ENCODE data around the gene RICTOR. TPM values are rescaled to one million over a fixed set of nuclear protein-coding genes. Genes with fewer than 3 reads are reported as not detected.

RICTOR gene, protein sequence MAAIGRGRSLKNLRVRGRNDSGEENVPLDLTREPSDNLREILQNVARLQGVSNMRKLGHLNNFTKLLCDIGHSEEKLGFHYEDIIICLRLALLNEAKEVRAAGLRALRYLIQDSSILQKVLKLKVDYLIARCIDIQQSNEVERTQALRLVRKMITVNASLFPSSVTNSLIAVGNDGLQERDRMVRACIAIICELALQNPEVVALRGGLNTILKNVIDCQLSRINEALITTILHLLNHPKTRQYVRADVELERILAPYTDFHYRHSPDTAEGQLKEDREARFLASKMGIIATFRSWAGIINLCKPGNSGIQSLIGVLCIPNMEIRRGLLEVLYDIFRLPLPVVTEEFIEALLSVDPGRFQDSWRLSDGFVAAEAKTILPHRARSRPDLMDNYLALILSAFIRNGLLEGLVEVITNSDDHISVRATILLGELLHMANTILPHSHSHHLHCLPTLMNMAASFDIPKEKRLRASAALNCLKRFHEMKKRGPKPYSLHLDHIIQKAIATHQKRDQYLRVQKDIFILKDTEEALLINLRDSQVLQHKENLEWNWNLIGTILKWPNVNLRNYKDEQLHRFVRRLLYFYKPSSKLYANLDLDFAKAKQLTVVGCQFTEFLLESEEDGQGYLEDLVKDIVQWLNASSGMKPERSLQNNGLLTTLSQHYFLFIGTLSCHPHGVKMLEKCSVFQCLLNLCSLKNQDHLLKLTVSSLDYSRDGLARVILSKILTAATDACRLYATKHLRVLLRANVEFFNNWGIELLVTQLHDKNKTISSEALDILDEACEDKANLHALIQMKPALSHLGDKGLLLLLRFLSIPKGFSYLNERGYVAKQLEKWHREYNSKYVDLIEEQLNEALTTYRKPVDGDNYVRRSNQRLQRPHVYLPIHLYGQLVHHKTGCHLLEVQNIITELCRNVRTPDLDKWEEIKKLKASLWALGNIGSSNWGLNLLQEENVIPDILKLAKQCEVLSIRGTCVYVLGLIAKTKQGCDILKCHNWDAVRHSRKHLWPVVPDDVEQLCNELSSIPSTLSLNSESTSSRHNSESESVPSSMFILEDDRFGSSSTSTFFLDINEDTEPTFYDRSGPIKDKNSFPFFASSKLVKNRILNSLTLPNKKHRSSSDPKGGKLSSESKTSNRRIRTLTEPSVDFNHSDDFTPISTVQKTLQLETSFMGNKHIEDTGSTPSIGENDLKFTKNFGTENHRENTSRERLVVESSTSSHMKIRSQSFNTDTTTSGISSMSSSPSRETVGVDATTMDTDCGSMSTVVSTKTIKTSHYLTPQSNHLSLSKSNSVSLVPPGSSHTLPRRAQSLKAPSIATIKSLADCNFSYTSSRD (N-terminal part only)
- 37.0 and 38.6 TPM in 2 replicates for total RNA-seq

DNA sequence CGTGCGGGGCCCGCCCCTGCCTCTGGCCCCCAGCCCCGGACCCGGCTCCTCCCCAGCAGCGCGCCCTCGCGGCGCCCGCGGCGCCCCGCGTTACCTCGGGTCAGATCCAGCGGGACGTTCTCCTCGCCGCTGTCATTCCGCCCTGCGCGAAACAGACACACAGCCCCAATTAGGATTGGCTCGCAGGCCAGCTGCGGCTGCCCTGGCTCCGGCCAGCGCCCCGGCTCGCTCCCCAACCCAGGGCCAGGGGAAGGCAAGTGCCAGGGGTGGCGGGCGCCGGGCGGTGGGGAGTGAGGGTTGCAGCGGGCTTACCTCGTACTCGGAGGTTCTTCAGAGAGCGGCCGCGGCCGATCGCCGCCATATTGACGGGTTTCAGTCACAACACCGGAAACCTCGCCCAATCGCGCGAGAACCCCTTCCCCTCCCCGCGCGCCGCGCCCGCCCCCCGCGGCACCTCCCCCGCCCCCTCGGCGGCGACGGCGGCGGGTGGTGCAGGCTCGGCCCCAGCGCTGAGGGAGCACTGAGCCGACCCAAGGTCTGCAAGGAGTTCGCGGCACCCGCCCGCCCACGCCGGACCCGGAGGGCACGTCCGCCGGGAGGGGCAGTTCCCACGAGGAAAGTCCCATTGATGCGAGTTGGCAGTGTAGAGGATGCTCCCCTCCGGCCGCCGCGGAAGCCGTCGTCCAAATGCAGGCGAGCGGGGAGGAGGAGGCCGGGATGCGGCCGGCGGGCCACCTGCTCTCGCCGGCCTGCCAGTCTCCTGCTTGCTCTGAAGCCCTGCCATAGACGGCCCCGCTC, at the start of gene RICTOR:
RICTOR (minus strand) TSS at position 383 of the 798 bp plus-strand sequence; CDS start at position 361, 22 bp downstream.
- intact Hi-C loops (cut with micrococcal nuclease), result loop anchor here (2.0 to 10.0 kb wide), 9 partner anchors 67 to 1761 kb away; partner anchors contain the start of genes NUP155 and RPL37

DNA sequence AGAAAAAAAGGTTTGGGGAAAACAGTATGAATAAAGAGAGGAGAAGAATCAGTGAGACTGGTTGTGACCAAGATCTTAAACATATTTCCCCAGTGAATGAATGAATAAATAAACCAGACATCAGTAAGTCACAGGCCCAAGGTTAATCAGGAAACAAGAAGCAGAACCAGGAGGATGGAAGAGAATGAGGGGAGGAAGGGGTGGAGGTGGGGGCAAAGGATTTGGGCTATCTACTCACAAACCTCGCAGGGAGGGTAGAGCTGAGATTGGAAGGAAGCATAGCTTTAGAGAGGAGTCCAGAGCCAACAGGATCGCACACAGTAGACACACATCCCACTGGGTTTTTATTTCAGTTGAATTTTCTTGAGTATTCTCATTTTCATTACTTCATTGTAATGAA, 47.7 kb upstream of the RICTOR start:
- intact Hi-C loops (cut with micrococcal nuclease), result no loop called here

DNA sequence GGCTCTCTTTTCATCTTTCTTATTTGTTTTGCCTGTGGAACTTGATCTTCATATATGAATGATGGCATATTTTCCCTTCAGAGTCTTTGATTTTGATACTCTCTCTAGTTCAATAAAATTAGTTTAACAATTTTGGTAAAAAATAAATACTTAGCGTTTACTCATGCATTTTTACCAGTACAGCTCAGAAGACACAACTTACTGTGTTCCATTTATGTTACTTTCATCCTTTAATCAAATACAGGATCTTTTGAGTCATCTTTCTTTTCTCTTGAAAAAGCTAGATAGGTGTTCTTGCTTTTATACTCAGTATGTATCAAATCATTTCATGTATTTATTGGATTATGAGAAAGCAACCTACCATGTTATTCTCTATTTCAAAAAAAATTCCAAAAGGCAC, 47.1 kb upstream of the RICTOR start:
- intact Hi-C loops (cut with micrococcal nuclease), result no loop called here

DNA sequence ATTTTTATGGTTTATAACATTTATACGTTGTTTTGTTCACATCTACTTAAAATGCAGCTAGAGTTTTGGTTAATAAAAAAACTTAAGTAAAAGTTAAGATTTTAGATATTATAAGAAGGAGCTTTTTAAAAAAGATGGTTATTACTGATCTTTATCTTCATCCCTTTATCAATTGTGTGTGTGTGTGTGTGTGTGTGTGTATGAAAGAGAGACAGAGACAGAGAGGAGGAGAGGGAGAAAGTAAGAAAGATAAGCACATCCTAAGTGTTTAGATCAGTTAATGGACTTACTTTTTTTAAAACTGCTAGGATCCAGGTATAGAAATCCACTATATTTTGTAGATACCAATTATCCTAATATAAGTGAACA, 45.8 kb upstream of the RICTOR start:
- intact Hi-C loops (cut with micrococcal nuclease), result no loop called here

DNA sequence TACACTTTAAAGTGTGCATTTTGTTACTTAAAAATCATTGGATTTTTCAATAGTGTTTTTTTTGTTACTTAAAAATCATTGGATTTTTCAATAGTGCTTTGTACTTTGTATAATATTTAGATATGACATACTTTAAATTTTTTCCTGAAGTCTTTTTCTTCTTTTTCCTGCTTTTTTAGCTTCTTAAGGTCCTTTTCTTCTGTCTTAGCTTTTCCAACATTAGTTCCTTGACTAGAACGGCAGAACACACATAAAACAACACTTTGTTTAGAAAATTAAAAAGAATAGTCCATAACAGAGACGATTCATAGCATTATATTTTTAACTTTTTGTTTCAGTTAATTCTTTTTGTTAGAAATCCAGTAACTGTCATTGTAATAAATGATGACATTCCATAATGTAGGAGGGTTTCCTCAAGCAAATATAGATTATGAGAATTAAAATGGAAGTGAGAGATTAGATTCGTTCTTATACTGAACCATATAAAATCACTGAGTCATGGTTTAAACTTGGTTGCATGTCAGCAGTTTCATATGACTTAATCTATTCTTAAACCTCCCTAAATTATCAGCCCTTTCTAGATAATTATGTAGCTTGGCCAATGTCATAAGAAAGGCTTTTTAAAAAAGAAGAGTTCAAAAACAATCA, 45.3 kb upstream of the RICTOR start:
- intact Hi-C loops (cut with micrococcal nuclease), result no loop called here

DNA sequence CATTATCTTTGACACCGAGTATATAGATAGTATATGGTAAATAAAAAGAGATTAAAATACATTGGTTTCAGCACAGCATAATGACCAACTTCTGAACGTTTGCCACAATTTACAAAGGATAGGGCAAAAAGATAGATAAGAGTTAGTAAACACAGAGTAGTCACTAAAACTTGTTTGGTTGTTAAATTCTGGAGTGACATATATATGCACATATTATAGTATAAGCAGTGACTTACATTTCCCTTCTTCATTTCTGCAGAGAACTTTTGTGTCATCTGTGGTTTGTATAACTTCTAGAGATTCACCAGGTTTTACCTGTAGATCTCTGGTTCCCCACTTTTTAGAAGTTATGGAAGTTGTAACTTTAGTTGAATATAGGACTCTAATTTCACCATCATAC, 44.4 kb upstream of the RICTOR start:
- intact Hi-C loops (cut with micrococcal nuclease), result no loop called here

DNA sequence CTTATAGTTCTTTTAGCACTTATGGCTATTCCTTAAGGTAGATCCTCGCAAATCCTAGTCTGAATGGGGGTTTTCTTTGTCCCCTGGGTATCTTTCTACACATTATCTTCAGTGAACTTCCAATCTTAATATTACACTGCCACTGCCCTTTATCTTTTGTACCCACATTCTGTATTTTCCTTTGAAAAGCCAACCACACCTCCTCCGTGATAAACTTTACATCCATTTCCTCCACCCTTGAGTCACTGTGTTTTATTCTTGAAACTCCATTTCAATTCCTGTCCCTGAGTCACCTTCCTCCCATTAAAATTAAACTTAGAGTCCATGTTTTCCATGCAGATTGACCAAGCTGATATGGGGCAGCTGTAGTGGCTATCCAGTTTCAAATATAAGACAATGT, 43.2 kb upstream of the RICTOR start:
- intact Hi-C loops (cut with micrococcal nuclease), result no loop called here

DNA sequence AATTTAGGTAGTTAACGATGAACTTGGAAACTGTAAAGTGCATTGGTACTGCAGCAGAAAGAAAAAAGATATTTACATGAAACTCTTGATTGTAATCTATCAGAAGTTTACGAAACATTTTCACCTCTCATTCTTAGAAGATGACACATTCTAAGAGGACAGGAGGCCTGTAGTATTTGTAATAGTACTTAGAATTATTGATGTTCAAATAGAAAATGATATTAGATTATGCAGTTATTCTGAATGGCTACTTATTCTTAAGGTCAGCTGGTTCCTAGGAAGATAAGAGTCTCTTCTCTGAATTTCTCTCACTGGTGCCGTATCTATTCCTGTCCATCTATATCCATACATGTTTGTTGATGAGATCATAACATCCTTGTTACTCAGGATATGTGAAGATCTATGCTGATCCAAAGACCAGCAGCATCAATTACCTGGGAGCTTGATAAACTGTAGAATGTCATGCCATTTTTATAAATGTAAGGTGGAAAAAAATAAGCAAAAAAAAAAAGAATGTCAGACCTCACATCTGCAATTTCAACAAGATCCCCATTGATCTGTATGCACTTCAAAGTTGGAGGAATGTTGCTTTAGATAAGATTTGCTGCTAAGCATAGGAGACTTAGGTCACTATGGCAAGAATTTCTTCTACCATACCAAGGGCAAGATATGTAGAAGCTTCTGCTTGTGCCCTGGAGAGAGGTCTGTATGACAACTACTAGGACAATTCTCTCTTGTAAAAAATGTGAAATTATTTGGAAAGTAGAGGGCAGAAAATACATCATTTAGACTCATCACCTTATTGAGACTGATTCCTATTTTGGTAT, 42.4 kb upstream of the RICTOR start:
- intact Hi-C loops (cut with micrococcal nuclease), result no loop called here

DNA sequence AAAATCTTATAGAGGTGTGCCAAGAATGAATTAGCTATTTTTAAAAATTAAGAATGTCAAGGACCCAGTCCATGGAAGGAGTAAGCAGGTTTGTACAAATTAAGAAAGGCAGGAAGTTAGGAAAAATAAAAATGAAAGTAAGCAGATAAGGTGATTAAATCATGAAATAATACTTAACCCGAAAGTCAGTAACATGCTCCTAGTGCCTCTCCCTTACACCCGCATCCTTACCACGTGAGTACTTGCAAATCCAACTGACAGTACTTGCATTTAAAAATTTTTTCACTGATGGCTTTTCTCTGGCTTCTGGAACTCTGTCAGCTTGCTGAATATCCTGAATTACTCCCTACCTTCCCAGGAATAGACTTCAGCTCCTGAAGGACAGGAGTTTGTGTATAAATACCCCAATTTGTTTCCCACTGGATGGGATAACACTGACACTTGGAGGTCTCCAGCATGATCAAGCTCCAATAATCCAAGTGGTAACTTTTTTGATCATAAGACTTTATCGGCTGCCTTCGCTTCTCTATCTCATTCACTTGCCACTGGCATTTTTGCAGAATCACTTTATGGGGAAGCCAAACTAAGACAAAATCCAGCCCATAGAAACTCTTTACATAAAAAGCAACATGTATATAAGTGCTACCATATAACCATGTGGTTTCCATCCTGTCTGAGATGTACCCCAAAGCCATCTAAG, 41.6 kb upstream of the RICTOR start:
- intact Hi-C loops (cut with micrococcal nuclease), result no loop called here

DNA sequence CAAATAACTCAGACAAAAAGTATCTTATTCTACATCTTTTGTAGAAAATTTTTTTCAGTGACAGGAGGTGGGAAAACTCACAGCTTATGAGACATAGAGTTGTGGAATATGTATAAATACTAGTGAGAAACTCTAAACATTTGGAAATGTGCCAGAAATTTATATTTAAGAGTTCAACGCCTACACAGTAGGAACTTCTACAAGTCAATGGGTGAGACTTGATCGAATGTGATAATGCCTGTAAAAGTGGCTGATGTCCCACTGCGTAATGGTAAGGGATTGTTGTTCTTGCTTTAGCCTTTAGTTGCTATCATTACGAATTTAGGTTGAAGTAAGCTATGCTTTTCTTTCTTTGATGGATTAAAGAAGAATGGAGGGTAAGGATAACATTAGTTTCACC, 40.0 kb upstream of the RICTOR start:
- intact Hi-C loops (cut with micrococcal nuclease), result no loop called here

DNA sequence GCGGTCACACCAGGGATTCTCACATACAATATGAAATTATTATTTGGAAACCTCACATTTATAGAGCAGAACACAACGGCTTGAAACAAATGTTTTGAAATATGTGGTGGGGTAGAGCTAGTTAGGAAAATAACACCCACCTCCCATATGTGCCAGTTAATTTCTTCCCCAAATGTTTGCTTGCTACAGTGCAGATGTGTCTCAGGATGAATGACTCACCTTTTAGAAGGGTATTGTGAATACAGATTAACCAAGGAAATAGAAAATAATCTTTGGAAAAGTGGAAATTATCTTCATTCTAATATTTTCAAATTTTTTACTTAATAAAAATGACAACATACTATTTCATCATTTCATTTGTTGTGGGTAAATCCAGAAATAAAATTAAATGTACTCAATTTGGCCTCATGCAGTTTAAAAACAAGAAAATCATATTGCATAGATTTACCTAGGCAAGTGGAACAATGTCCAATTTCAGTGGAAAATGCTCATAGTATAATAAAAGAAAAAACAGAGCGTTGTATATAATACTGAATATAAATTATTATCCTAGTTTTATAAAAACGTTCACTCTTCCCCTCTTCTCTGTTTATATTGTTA, 39.3 kb upstream of the RICTOR start:
- intact Hi-C loops (cut with micrococcal nuclease), result no loop called here

DNA sequence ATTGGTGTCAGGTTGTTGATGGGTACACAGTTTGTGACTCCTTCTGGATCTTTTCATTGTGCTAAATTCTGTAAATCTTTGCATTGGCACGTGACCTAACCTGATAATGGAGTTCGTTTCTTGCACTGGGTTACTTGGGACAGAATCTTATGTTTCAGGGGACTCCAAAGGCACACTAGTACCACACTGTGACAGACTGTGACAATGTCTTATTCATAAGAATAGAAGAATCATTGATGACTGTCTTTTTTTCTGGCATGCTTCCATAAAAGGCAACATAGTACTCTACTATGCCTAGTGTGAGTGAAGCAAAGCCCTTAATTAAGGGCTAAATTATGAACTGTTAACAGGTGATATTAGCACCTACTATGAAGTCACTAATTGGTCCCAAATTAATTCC, 35.4 kb upstream of the RICTOR start:
- intact Hi-C loops (cut with micrococcal nuclease), result no loop called here

DNA sequence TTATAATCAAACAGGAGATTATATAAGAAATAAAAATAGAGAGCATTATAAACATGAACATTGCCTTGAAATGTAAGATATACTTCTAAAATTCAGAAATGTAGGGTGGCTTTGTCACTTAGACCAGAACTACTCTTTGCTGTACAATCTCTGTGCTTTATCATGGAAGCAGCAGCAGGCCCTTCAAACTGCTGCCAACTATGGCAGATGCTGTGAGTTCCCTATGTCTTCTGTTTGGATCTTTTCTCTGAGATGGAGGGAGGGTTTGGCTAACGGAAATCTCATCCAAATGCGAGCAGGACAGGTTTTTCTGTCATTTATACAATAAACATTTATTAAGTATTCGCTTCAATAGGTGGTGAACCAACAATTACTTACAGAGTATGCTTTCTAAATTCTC, 34.8 kb upstream of the RICTOR start:
- intact Hi-C loops (cut with micrococcal nuclease), result no loop called here

DNA sequence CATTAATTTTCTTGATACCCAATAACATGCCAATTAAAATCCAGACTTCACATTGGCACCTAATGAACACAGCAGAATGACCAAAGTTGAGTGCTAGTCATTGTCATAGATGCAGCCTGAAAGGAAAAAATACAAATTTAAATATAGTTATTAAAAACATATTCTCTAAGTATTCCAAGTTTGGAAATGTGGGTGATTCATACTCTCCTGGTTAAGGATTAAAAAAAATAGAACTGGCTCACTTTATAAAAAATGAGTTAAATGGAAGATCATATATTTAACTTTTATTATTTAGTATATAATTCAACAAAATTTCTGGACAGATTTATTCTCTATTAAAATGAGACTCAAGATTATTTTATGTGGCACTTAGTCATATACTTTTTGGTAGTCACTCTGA, 33.2 kb upstream of the RICTOR start:
- intact Hi-C loops (cut with micrococcal nuclease), result no loop called here

DNA sequence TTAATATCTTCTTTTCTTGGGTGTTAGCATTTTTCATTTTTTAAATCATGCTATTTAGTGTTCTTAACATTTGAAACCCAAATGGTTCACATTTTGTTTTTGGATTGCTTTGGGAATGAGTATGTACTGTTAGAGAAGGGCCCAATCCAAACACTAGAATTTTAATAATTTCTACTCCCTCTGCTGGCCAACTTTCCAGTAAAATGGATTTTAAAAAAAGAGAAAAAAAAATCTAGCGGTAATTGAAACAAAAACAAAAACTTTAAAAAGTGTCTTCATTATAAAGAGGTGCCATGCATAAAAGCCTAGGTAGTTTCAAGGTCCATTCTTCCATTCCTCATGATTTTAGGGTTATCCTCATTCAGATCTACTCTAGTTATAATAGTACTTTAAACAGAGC, 32.1 kb upstream of the RICTOR start:
- intact Hi-C loops (cut with micrococcal nuclease), result no loop called here

DNA sequence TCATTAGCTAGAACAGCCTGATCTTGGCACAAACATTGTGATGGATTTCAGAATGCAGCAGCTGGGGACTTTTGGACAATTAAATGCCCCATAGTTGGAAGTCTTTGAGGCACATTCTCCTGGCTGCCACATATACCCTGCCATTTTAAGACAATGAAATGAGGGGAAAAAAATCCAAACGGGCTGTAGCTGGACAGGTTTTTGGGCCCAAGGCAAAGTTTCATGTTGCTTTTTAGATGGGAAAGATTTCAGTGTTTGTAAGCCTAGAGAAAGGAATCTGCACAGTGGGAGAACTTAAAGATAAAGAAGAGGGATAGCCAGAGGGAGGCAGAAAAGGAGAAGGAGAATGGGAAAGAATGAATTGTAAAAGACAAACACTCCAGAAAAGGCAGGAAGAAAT, 30.0 kb upstream of the RICTOR start:
- intact Hi-C loops (cut with micrococcal nuclease), result no loop called here

DNA sequence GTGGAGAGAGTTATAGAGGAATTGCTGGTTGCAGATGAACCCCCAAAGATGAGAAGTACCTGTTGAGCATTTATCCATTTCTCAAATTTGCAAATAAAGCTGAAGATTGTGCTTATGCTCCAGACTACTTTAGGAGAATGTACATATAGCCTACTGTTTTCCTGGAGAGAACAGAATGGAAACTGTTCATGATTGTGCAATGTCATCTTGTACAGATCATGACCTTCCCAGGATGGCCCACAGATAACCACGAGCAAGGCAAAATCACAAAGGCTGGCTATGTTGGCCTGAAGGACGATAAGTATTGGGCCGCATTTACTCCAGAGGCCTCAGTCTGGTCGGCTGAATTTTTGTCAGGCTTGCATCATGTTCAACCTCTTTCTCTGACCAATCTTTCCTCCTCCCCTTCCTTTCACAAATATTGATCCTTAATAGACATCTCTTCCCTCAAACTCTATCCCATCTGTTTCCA, 28.5 kb upstream of the RICTOR start:
- intact Hi-C loops (cut with micrococcal nuclease), result no loop called here

DNA sequence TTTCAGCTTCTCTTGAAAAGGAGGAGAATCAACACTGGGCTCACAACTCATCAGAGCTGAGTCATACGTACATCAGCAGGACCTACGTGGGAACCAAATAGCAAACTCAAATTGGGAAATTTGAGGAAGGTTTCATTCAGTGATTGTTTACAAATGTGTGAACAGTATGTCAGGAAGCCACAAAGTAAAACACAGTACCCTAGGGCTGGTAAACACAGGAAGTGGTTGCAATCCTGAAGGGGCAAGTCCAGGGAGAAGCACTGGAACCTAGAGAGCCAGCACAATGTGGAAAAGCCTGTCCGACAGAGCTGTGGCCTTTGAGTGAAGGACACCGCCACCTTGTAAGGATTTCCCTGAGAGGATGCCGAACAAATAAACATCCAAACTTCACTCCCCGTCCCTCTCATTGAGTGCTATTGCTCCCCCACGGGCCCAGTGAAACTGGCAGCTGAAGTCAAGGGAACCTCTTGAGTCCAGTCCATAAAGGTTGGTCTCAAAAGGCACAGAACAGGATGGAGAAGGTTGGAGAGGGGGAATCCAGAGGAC, 26.7 kb upstream of the RICTOR start:
- intact Hi-C loops (cut with micrococcal nuclease), result no loop called here
